Activated CD8-positive, alpha-beta memory T cell treated with anti-CD3 and anti-CD28 coated beads, Interleukin-2, amount 10 ng/mL, durations not matched to agents 7 days and 5 days (primary cell): ENCODE measurements around the gene SEMA3G. TPM values are rescaled to one million over a fixed set of nuclear protein-coding genes. Genes with fewer than 3 reads are reported as not detected.

ENCODE experiments used
- ATAC-seq: fragments of 150-1000 bp; cut with Tn5 transposase; one replicate; pipeline ENCODE4 v1.10.0; 2021; ENCODE audit warnings: moderate library complexity
- CTCF ChIA-PET: fragments of 350-600 bp; sonication (Branson Sonifier 250); formaldehyde crosslinking; loops from one replicate; lab custom pipeline; 2021; ENCODE audit warnings: antibody characterized with exemption; lab: Charles Lee
- DNase-seq: peaks from one replicate; pipeline ENCODE4 v3.0.0-alpha.2; 2020
- H3K27ac Mint-ChIP-seq: one replicate; pipeline ENCODE4 v1.8.0; 2021; ENCODE audit warnings: mild to moderate bottlenecking, mixed read lengths
- H3K27me3 Mint-ChIP-seq: one replicate; pipeline ENCODE4 v1.8.0; 2021; ENCODE audit warnings: mixed read lengths
- H3K36me3 Mint-ChIP-seq: one replicate; pipeline ENCODE4 v1.8.0; 2021; ENCODE audit warnings: mild to moderate bottlenecking, mixed read lengths
- H3K4me1 Mint-ChIP-seq: one replicate; pipeline ENCODE4 v1.8.0; 2021; ENCODE audit warnings: mixed read lengths
- H3K4me3 Mint-ChIP-seq: one replicate; pipeline ENCODE4 v1.8.0; 2021; ENCODE audit warnings: mild to moderate bottlenecking, moderate library complexity, mixed read lengths
- H3K9me3 Mint-ChIP-seq: one replicate; pipeline ENCODE4 v1.8.0; 2022; ENCODE audit warnings: low read depth, mixed read lengths
- total RNA-seq, 2 experiments: library from RNA; stranded (reverse); gene quantifications; one replicate each; pipeline ENCODE4 v1.2.3, GENCODE V29; 2021

The SEMA3G gene
- total RNA-seq, 2 experiments from 2014 or later = 0.28 to 0.38 TPM

DNA sequence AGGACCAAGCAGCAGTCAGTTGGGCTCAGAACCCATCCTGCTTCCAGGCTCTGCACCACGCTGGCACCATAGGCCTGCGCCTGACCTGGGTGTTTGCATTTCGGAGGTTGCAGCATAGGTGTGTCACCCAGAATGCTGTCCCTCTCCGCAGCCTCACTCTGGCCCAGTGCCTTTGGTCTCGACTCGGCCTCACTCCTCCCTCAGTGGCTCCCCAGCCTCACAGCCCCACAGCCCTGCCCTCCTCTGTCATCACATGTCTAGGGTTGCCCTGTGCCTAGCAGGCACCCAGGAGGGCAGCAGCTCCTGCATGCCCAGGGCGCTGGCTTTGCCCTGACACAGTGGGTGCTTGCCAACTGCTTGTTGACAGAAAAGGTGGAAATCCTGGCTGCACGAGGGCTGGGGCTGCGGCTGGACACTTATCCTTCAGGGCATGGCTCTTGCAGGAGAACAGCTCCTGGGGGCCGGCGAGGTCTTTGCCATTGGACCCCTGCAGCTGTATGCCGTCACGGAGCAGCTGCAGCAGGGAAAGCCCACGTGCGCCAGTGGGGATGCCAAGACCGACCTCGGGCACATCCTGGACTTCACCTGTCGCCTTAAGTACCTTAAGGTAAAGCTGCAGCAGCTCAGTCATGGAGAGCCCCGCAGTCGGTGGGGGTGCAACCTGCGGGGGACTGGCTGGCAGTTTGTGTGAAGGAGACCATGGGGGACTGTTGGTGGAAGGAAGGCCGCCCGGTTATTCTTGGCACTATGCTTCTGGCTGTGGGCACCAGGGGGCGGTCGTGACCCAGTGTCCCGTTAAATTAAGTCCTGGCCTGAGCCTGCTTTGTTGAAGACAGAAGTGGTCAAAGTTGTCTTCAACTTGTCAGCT lies 26.7 kb upstream of the SEMA3G start:
- Mint-ChIP-seq H3K36me3 (peaks cover 33% of the 10 kb centered on the region), H3K4me3 (no peak overlapping the region), H3K27ac (no peak overlapping the region), H3K4me1 (peaks cover 2% of the 10 kb centered on the region), H3K9me3 (no peaks in the 10 kb centered on the region), H3K27me3 (no peaks in the 10 kb centered on the region)
- ATAC-seq (peak; percentile 33), DNase-seq (no peak)
- CTCF ChIA-PET = interaction anchor here (1.1 kb wide), 1 partner anchor 25 kb away, joined by 3 read pairs; no protein-coding TSS in a partner anchor

DNA sequence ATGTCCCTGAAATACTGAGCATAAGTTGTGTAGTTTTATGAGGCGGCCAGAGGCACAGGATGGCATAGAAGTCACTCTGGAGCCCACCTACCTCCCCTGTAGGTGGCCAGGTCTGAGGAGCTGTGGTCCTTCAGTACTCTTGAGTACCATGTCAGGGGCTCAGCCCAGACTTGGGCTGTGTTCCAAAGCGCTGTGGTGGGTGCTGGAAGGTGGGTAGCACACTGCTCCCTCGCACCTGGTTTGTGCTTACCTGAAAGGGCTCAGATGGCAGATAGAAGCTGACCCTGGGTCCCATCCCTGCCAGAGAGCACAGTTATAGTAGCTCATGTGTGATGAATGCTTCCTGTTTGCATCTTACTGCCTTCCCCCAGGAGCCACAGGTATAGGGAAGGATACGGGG lies 26.0 kb upstream of the SEMA3G start:
- no peak overlapping the region for H3K27ac Mint-ChIP-seq
- DNase-seq (no peak), ATAC-seq (no peak)
- no peaks in the 10 kb centered on the region for H3K9me3 Mint-ChIP-seq
- no peak overlapping the region for H3K4me3 Mint-ChIP-seq
- H3K36me3 Mint-ChIP-seq = peaks cover 30% of the 10 kb centered on the region
- CTCF ChIA-PET = interaction anchor here (1.1 kb wide), 1 partner anchor 24 kb away, joined by 3 read pairs; no protein-coding TSS in a partner anchor
- H3K4me1 Mint-ChIP-seq = peaks cover 2% of the 10 kb centered on the region
- no peaks in the 10 kb centered on the region for H3K27me3 Mint-ChIP-seq

DNA sequence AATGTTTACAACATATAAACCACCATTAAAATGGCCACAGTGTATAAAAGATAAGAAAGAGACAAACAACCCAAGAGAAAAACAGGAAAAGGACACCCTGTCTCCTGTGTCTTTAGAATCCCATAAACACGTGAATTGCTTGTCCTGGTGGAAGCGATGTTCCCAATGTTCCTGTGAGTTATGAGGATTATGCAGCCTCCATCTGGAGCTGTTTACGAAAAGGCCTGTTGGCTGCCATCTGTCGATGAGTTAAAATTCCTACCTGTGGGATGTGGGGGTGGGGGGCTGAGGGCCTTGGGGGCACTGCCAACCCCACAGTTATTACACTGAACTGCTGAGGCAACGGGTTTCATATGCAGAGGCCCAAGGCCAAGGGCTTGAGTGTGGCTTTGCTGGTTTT lies 24.1 kb upstream of the SEMA3G start:
- Mint-ChIP-seq H3K4me1 (peaks cover 2% of the 10 kb centered on the region), H3K4me3 (no peak overlapping the region), H3K27me3 (no peaks in the 10 kb centered on the region), H3K36me3 (peaks cover 21% of the 10 kb centered on the region), H3K27ac (no peak overlapping the region), H3K9me3 (no peaks in the 10 kb centered on the region)
- DNase-seq = no peak
- CTCF ChIA-PET = no interaction called here
- ATAC-seq = no peak

DNA sequence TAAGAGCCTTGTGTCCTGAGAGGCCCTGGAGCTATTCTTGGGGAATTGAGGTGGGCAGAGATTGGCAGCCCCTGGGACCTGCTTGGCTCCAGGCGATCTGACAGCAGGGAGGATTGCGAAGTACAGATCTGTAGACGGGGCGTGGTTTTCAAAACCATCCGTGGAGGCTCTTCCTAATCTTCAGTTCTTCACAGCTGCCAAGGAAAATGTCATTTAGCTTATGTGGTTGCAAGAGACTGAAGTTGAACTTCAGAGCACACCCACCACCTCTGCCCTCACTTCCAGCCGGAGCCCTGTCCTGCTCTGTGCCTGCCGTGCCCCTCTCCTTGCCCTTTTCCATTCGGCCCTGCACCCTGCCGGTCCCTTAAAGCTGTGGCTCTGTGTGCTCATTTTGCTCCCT lies 23.4 kb upstream of the SEMA3G start:
- Mint-ChIP-seq H3K4me1 (peaks cover 3% of the 10 kb centered on the region), H3K36me3 (peaks cover 16% of the 10 kb centered on the region), H3K27me3 (no peaks in the 10 kb centered on the region), H3K27ac (no peak overlapping the region), H3K9me3 (no peaks in the 10 kb centered on the region), H3K4me3 (no peak overlapping the region)
- DNase-seq (no peak), ATAC-seq (no peak)
- CTCF ChIA-PET = interaction anchor here (0.8 to 1.6 kb wide), 2 partner anchors 9 to 22 kb away, joined by 3 to 4 read pairs; no protein-coding TSS in a partner anchor

DNA sequence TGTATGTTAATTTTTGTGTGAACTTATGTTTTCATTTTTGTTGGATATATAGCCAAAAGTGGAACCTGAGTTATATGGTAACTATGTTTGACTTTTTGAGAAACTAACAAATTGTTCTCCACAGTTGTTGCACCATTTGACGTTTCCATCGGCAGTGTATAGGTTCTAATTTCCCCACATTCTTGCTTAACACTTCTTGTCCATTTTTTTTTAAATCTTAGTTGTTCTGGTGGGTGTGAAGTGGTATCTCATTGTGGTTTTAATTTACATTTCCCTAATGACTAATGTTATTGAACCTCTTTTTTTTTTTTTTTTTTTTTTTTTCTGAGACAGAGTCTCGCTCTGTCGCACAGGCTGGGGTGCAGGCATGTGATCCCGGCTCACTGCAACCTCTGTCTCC lies 18.5 kb upstream of the SEMA3G start:
- H3K4me3 Mint-ChIP-seq = no peak overlapping the region
- H3K9me3 Mint-ChIP-seq = no peaks in the 10 kb centered on the region
- H3K4me1 Mint-ChIP-seq = peaks cover 9% of the 10 kb centered on the region
- DNase-seq (no peak), ATAC-seq (no peak)
- CTCF ChIA-PET = no interaction called here
- H3K27me3 Mint-ChIP-seq = no peaks in the 10 kb centered on the region
- peaks cover 18% of the 10 kb centered on the region for H3K36me3 Mint-ChIP-seq
- H3K27ac Mint-ChIP-seq = no peak overlapping the region

DNA sequence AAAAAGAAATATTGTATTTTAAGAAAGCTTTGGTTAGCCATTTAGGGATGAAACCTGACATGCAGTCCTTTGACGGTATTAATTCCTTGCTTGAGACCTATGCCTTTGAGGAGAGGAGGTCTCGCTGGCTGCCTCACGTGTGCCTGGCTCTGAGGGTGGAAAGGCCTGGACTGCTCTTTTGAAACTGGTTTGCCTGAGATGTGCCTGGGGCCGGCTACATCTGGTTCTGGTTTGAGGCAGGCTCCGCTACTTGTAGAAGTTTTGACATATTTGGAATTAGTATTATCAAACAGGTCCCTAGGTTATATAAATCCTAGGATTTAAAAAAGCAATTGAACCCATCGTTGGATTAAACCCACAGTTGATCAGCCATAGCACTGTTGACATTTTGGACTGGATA lies 17.0 kb upstream of the SEMA3G start:
- DNase-seq = no peak
- CTCF ChIA-PET = interaction anchor here (2.0 kb wide), 1 partner anchor 50 kb away, joined by 4 read pairs; no protein-coding TSS in a partner anchor
- Mint-ChIP-seq H3K36me3 (peaks cover 18% of the 10 kb centered on the region), H3K27ac (no peak overlapping the region), H3K4me1 (peaks cover 22% of the 10 kb centered on the region), H3K9me3 (no peaks in the 10 kb centered on the region), H3K27me3 (no peaks in the 10 kb centered on the region), H3K4me3 (no peak overlapping the region)
- ATAC-seq = no peak

DNA sequence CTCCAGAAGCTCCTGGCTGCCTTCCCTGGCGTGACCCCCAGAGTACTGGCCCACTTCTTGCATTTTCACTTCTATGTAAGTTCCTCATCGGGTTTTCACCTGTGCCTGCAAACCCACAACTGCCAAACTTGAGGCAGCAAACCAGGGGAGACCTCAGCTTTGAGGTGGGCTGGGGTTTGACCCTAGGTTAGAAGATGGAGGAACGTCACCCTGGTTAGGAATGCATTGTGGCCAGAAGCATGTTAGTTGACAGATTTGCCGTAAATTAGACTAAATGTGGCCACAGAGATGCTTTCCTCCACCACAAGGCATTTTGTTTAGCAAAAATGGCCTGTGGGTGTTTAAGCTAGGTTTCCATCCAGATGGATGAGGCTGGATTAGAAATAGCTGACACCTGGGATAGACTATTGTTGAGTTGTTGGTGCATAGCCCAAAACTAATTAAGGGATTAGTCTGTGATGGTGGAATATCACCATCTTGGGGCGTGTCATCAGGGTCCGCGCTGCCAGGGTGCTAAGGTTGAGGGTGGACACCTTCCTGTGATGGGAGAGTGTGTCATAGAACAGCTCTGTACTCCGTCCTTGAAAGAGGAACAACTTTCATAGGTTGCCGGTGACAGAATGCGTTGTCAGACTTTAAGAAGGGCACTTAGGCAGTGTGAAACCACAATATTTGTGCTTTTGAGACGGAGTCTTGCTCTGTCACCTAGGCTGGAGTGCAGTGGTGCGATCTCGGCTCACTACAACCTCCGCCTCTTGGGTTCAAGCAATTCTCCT lies 14.1 kb upstream of the SEMA3G start:
- peaks cover 42% of the 10 kb centered on the region for H3K4me1 Mint-ChIP-seq
- H3K4me3 Mint-ChIP-seq = no peak overlapping the region
- DNase-seq (no peak), ATAC-seq (no peak)
- no peak overlapping the region for H3K27ac Mint-ChIP-seq
- CTCF ChIA-PET = interaction anchor here (1.0 to 3.9 kb wide), 3 partner anchors 9 to 237 kb away, joined by 3 to 33 read pairs (median 3); partner anchors contain the start of gene SEMA3G
- no peaks in the 10 kb centered on the region for H3K27me3 Mint-ChIP-seq
- H3K9me3 Mint-ChIP-seq = no peaks in the 10 kb centered on the region
- peaks cover 13% of the 10 kb centered on the region for H3K36me3 Mint-ChIP-seq

DNA sequence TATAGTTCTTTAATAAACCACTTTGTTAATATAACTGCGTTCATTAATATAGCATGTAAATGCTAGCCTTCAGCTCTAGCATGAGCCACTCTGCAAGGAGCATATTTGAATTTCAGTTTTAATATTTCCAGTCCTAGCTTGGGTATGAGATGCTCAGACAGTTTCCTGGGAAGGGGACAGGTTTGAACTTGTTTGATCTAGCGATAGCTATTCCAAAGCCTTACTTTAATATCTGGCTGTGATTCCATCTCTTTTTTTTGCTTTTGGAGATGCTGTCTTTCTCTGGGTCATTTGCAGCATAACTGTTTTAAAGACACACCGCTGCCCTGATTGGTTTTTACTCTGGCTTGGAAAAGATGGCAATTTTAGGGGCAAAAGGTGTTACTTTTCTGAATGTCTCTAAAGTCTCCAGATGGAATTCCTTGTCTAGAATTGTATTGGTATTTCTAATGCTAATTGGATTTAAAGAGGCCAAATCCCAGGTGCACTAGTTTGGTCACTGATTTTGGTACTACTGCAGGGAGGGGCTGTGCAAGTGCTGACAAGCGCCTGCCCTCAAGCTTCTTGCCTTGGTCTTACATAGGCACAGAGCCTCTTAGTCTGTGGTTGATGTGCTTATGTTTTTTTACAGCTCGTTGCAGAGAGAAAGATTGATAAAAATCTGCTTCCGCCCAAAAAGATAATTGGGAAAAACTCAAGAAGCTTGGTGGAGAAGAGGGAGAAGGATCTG lies 13.3 kb upstream of the SEMA3G start:
- Mint-ChIP-seq H3K36me3 (peaks cover 10% of the 10 kb centered on the region), H3K27me3 (no peaks in the 10 kb centered on the region), H3K4me1 (peaks cover 44% of the 10 kb centered on the region), H3K27ac (peak overlapping the region; percentile 4), H3K4me3 (no peak overlapping the region), H3K9me3 (no peaks in the 10 kb centered on the region)
- no peak for ATAC-seq
- CTCF ChIA-PET = interaction anchor here (1.4 to 3.9 kb wide), 3 partner anchors 10 to 46 kb away, joined by 3 to 33 read pairs (median 13); partner anchors contain the start of gene SEMA3G
- no peak for DNase-seq

DNA sequence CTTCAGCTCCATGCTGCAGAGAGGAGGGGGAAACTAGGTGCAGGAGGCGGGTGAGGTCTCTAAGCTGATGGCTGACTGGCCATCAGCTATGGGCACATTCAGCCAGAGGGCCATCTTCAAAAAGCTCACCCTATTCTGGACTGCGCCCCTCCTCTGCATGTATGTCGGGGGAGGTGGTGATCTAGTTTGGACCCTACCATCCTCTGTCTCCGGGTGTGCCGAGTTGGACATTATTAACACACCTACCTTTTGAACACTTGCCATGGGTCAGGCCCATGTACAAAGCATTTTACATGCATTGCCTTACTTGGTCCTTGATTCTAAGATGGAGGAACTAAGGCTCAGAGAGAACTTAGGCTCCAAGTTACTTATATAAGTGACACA lies 11.9 kb upstream of the SEMA3G start:
- peak overlapping the region; percentile 95 for H3K4me3 Mint-ChIP-seq
- DNase-seq (no peak), ATAC-seq (no peak)
- no peaks in the 10 kb centered on the region for H3K9me3 Mint-ChIP-seq
- CTCF ChIA-PET = interaction anchor here (1.8 to 3.9 kb wide), 3 partner anchors 10 to 76 kb away, joined by 5 to 33 read pairs (median 13); partner anchors contain the start of gene SEMA3G
- peaks cover 7% of the 10 kb centered on the region for H3K36me3 Mint-ChIP-seq
- peak overlapping the region; percentile 60 for H3K27ac Mint-ChIP-seq
- peaks cover 41% of the 10 kb centered on the region for H3K4me1 Mint-ChIP-seq
- no peaks in the 10 kb centered on the region for H3K27me3 Mint-ChIP-seq

DNA sequence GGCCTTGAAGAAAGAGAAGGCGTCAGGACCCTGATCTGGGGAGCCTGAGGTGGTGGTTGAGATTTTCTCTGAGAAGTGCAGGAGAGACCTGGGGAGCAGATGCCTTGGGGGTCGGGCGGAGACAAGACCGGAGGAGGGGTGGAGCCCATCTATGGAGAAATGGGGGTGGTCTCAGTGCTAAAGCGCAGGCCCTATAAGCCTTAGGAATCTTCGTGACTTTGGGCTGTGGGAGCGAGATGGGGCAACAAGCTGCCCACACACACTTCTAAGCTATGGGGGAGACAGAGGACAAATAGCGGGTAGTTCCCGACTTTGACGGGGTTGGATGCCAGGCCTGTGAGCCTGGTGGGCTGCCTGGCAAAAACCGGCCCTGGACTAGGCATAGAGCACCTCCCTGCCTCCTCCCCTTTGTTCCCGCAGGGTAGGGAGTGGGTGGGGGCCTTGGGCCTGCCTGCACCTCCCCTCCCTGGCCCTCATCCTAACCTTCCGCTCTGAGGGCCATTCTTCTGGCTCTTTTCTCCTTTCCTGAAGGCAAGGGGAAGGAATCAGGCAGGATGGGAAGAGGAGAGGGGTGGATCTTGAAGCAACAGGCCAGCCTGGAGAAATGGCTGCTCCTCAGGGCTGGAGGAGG lies 11.4 kb upstream of the SEMA3G start:
- Mint-ChIP-seq H3K27me3 (no peaks in the 10 kb centered on the region), H3K27ac (peak overlapping the region; percentile 94), H3K4me1 (peaks cover 41% of the 10 kb centered on the region)

DNA sequence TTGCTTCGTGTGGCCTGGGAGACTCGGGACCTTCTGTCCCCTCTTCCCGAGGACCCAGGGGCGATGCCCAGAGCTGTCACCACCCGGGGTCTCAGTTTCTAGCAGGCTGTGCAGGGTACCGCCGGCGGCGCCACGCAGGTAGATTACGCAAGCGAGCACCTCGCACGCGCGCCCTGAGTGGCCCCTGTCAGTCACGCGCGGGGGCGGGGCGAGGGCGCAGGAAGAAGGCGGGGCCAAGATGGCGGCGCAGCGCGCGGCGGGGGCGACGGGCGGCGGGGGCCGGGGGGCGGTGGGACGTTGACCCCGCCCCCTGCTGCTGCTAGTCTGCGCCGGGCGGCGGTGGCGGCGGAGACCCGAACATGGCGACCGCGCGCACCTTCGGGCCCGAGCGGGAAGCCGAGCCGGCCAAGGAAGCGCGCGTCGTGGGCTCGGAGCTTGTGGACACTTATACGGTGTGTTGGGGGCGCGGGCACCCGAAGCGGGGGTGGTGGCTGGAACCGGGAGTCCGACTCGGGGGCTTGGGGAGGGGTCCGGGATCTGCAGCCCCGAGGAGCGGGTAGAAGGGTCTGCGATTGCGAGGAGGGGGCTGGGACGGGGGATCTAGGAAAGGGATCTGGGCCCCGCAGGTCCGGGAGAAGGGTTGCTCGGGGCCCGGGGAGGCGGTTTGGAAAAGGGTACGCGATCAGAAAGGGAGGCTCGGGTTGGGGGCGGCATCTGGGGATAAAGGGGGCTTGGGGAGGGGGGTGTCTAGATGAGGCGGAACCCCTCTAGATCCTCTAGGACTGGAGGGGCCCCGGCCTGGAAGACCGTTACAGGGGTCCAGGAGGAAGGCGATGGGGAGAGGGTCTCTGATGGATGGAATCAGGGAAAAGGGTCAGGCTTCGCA lies 10.6 kb upstream of the SEMA3G start, which contains the start of gene NISCH:
TSS of gene NISCH (plus strand) at position 322 of the 886 bp plus-strand sequence. CDS start at position 360, 38 bp downstream.
- peaks cover 4% of the 10 kb centered on the region for H3K36me3 Mint-ChIP-seq
- peak within 1 kb of the TSS; percentile 95 for H3K4me3 Mint-ChIP-seq
- no peaks in the 10 kb centered on the region for H3K9me3 Mint-ChIP-seq
- peak; percentile 94 for DNase-seq
- H3K27me3 Mint-ChIP-seq = no peaks in the 10 kb centered on the region
- CTCF ChIA-PET = interaction anchor here (1.5 to 3.9 kb wide), 5 partner anchors 9 to 77 kb away, joined by 5 to 33 read pairs (median 13); partner anchors contain the start of gene SEMA3G
- peak within 1 kb of the TSS; percentile 94 for H3K27ac Mint-ChIP-seq
- H3K4me1 Mint-ChIP-seq = peaks cover 41% of the 10 kb centered on the region
- peak; percentile 95 for ATAC-seq

More for the DNA sequence above, 11.4 kb upstream of the SEMA3G start:
- Mint-ChIP-seq H3K4me3 (peak overlapping the region; percentile 95), H3K36me3 (peaks cover 7% of the 10 kb centered on the region), H3K9me3 (no peaks in the 10 kb centered on the region)
- CTCF ChIA-PET = interaction anchor here (1.8 to 3.9 kb wide), 3 partner anchors 10 to 76 kb away, joined by 5 to 33 read pairs (median 13); partner anchors contain the start of gene SEMA3G
- no peak for ATAC-seq
- no peak for DNase-seq
